Activated naive CD4-positive, alpha-beta T cell treated with anti-CD3 and anti-CD28 coated beads, Interleukin-2, amount 50 U/mL, for 72 hours (primary cell): ENCODE results near the gene CHD2. TPM values are rescaled to one million over a fixed set of nuclear protein-coding genes. Genes with fewer than 3 reads are reported as not detected.

ENCODE experiments used
- ATAC-seq, 2 donors: fragments of 150-1000 bp; cut with Tn5 transposase; 2 replicates each; pipeline ENCODE4 v1.10.0; 2021; ENCODE audit warnings: mild to moderate bottlenecking in 2 of 2, moderate library complexity in 2 of 2
- DNase-seq, 2 donors: peaks; one replicate each; pipeline ENCODE4 v3.0.0; 2021 to 2022; ENCODE audit warnings: low spot score in 2 of 2
- H3K27ac Mint-ChIP-seq, 2 donors: one replicate each; pipeline ENCODE4 v1.8.0; 2022; ENCODE audit warnings: mild to moderate bottlenecking in 2 of 2, mixed read lengths in 2 of 2
- H3K36me3 Mint-ChIP-seq, 2 donors: one replicate each; pipeline ENCODE4 v1.8.0; 2022; ENCODE audit warnings: mixed read lengths in 2 of 2
- H3K9me3 Mint-ChIP-seq, 2 donors: one replicate each; pipeline ENCODE4 v1.8.0; 2022; ENCODE audit warnings: mixed read lengths in 2 of 2
- total RNA-seq, 2 donors: library from RNA; stranded (reverse); gene quantifications; one replicate each; pipeline ENCODE4 v1.2.3, GENCODE V29; 2022

Gene CHD2
- total RNA-seq, 2 donors from 2014 or later: 187 to 214 TPM

DNA sequence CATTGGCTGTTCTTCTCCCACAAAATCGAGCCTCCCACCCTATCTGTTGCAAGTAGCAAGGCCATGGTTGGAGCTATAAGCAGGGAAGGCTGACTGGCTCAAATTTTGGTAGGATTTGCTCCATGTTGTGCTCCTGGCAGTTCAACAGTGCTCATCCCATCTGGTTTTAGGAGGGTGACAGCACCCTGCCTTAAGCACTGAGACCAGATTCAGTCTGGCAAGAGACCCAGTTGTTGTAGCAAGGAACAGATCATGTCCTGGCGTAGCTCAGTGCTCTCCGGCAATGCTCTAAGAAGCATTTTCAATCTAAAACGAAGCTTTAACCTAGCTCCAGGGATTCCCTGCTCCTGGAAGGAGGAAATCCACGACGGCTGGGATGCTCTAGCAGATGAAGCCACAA lies 97.7 kb downstream of the CHD2 start:
- peak overlapping the region; percentile 50 to 89 for H3K27ac Mint-ChIP-seq

DNA sequence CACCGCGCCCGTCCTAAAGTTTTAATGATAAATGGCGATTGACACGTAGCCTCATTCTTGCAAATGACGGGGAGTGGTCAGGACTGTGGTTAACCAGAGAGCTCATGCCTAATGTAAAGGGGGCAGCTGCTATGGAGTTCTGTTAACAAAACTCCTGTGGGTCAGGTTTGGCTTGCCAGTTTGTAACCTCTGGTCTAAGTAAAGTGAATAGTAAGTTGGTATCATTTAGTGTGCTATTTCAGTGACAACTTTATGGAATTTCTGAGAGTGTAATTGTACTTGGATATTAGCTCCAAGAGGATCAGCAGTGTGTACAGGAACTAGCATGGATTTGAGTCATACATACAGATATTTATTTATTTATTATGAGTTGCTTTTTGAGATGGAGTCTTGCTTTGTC lies 101.0 kb downstream of the CHD2 start:
- no peak for ATAC-seq
- Mint-ChIP-seq H3K9me3 (no peaks in the 10 kb centered on the region), H3K27ac (peak overlapping the region in 1 of 2 donors; percentile 24), H3K36me3 (peaks cover 30 to 72% of the 10 kb centered on the region in 2 donors)
- no peak for DNase-seq

More for the DNA sequence above, 97.7 kb downstream of the CHD2 start:
- Mint-ChIP-seq H3K36me3 (peaks cover 40 to 74% of the 10 kb centered on the region in 2 donors), H3K9me3 (no peaks in the 10 kb centered on the region)
- DNase-seq: no peak
- ATAC-seq: no peak

GRCh38 chr15:93001881-93002280 lies 101.8 kb downstream of the CHD2 start:
- H3K36me3 Mint-ChIP-seq: peaks cover 25 to 64% of the 10 kb centered on the region in 2 donors
- DNase-seq (no peak), ATAC-seq (no peak)
- no peaks in the 10 kb centered on the region for H3K9me3 Mint-ChIP-seq
- H3K27ac Mint-ChIP-seq: peak overlapping the region in 1 of 2 donors; percentile 6

DNA sequence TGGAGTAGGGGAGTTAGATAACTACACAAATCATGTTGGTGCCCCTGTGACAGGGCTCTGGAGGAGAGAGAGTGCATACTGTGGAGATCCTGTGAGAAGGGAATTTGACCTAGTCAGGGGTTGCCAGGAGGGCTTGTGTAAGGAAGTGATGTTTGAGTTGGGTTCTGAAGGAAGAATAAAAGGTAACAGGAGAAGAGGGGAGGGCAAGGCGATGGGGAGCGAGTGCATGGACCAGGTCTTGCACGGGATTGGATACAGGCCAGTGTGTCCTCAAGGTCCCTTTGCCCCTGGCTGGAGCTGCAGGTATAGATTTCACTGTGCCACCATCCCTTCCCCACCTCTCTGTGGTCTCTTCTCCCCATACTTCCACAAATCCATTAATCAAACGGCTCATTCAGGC lies 105.0 kb downstream of the CHD2 start:
- ATAC-seq: peak in 1 of 2 donors; percentile 27
- no peak for DNase-seq
- Mint-ChIP-seq H3K9me3 (no peaks in the 10 kb centered on the region), H3K27ac (peak overlapping the region in 1 of 2 donors; percentile 56), H3K36me3 (peaks cover 19 to 47% of the 10 kb centered on the region in 2 donors)

DNA sequence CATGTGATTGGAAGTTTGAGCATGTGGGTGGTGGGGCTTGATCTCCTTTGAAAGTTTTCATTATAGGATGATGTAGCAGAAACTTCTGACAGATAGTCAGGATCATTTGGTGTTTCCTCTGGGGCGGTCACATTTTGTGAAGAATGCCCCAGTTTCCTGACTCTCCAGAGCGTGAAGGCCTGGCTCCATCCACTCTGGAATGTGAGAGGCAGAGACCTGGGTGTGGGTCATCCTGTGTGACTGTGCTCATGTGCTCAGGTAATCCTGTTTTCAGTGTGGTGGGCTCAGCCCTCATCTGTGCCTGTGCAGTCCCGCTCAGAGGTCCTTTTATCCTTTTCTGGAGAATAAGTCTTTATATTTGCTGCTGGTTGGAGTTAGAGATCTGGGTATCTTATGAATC lies 107.9 kb downstream of the CHD2 start:
- DNase-seq (no peak), ATAC-seq (no peak)
- Mint-ChIP-seq H3K27ac (peak overlapping the region; percentile 14 to 87), H3K36me3 (peaks cover 11 to 46% of the 10 kb centered on the region in 2 donors), H3K9me3 (no peaks in the 10 kb centered on the region)

- ATAC-seq: no peak
- Mint-ChIP-seq H3K27ac (no peak overlapping the region), H3K9me3 (no peaks in the 10 kb centered on the region), H3K36me3 (peaks cover 33 to 51% of the 10 kb centered on the region in 2 donors)
- no peak for DNase-seq
These were observed 112.7 kb downstream of the CHD2 start for GRCh38 chr15:93012786-93013185.

DNA sequence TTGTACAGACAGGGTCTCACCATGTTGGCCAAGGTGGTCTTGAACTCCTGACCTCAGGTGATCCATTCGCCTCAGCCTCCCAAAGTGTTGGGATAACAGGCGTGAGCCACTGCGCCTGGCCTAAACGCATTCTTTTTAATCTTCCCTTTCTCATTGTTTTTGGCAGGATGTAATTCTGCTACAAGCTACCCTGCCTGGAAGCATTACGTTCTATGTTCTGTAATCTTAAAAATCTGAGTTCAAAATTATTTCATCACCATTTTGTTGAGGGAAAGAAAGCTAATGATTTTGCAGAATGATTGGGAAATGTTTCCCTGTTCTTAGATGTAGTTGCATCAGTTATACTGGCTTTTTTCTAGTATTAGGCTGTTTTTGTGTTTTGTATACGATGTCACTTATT lies 117.4 kb downstream of the CHD2 start:
- peak overlapping the region in 1 of 2 donors; percentile 37 for H3K27ac Mint-ChIP-seq
- ATAC-seq: no peak
- H3K9me3 Mint-ChIP-seq: peaks cover 0 to under 1% of the 10 kb centered on the region in 2 donors
- no peak for DNase-seq
- peaks cover 63 to 69% of the 10 kb centered on the region in 2 donors for H3K36me3 Mint-ChIP-seq

- Mint-ChIP-seq H3K27ac (peak overlapping the region; percentile 37 to 72), H3K9me3 (peaks cover 0 to 8% of the 10 kb centered on the region in 2 donors), H3K36me3 (peaks cover 64 to 72% of the 10 kb centered on the region in 2 donors)
- DNase-seq: no peak
- ATAC-seq: no peak
These were observed 118.5 kb downstream of the CHD2 start for GRCh38 chr15:93018574-93018973.

DNA sequence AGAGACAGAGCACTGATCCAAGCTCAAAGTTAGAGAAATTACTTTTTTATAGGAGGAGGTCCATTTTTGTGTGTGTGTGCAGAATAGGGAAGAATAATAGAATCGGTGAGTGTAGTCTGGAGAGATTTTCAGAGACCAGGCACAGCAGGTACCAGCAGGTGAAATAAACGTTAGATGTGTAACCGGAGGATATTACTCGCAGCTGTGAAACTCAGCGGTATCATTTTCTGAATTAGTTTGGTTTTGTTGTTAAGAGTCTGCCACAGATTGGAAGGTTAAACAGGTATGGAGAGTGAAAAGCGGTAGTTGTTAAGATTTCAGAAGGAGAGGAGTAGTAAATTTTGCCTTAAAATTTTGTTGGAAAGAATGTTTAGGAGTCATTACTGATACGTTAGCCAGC lies 119.0 kb downstream of the CHD2 start:
- peaks cover 0 to 8% of the 10 kb centered on the region in 2 donors for H3K9me3 Mint-ChIP-seq
- peaks cover 66 to 76% of the 10 kb centered on the region in 2 donors for H3K36me3 Mint-ChIP-seq
- no peak for DNase-seq
- H3K27ac Mint-ChIP-seq: peak overlapping the region; percentile 37 to 72
- ATAC-seq: peak; percentile 45 to 68

DNA sequence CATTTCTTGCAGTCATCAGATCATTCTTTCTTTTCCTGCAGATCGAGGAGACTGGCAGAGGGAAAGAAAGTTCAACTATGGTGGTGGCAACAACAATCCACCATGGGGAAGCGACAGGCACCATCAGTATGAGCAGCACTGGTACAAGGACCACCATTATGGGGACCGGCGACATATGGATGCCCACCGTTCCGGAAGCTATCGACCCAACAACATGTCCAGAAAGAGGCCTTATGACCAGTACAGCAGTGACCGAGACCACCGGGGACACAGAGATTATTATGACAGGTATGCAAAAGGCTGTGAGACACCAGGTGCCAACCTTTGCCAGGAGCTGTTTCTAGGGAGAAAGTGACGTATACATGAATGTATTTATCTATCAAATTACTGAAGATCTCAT lies 119.8 kb downstream of the CHD2 start:
- peaks cover 0 to 8% of the 10 kb centered on the region in 2 donors for H3K9me3 Mint-ChIP-seq
- DNase-seq (no peak), ATAC-seq (no peak)
- H3K27ac Mint-ChIP-seq: peak overlapping the region; percentile 72 to 93
- H3K36me3 Mint-ChIP-seq: peaks cover 68 to 79% of the 10 kb centered on the region in 2 donors

- no peak for DNase-seq
- peak overlapping the region; percentile 72 to 84 for H3K27ac Mint-ChIP-seq
- H3K36me3 Mint-ChIP-seq: peaks cover 58 to 86% of the 10 kb centered on the region in 2 donors
- H3K9me3 Mint-ChIP-seq: peaks cover 0 to 8% of the 10 kb centered on the region in 2 donors
- ATAC-seq: peak; percentile 13 to 40
These were observed 121.0 kb downstream of the CHD2 start for GRCh38 chr15:93020976-93021772.

GRCh38 chr15:93024293-93024692 lies 124.2 kb downstream of the CHD2 start:
- Mint-ChIP-seq H3K9me3 (peaks cover 0 to 8% of the 10 kb centered on the region in 2 donors), H3K27ac (peak overlapping the region; percentile 70 to 71), H3K36me3 (peaks cover 44 to 66% of the 10 kb centered on the region in 2 donors)
- ATAC-seq (no peak), DNase-seq (no peak)

DNA sequence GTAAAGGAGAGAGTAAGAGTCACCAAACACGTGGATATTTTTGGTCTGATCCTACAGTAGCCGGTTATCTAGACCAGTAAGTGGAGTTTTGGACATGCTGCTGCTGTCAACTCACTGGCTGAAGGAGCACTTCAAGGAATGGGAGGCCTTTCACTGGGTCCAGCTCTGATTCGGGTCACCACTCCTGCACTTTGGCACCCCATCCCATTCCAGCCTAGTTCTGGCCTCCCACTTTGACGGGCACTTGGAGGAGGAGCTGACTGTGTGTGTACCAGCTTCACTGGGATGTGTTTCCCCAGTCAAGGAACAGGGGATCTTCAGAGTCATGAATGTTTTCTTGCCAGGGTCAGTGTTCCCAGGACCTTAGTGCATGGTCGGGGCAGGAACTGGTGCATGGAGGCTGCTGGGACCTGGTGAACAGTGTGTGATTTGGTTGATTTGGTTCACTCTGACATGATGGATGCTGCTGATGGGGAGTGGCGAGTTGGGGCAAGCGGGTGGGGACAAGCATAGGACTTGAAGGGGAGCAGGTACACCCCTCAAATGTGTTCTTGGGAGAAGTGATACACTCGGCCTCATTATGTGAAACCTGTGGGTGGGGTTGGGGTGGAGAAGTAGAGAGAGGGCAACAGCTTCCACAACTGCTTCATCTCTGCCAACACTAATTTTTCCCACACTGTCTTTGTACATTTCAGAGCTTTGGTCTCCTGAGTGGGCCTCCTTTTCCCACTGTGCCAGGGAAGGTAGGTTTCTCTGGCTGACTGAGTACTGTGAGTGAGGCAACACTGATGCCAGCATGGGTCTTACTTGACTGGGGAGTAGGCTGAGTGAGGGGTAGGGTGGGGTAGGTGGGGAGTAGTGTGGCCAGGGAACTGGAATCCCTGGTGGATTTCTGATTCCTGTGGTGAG lies 124.8 kb downstream of the CHD2 start:
- ATAC-seq (no peak), DNase-seq (no peak)
- Mint-ChIP-seq H3K9me3 (peaks cover 0 to 8% of the 10 kb centered on the region in 2 donors), H3K27ac (peak overlapping the region; percentile 71 to 82), H3K36me3 (peaks cover 39 to 59% of the 10 kb centered on the region in 2 donors)

- H3K9me3 Mint-ChIP-seq: peaks cover 0 to 8% of the 10 kb centered on the region in 2 donors
- ATAC-seq (no peak), DNase-seq (no peak)
- H3K27ac Mint-ChIP-seq: peak overlapping the region; percentile 71 to 82
- peaks cover 32 to 53% of the 10 kb centered on the region in 2 donors for H3K36me3 Mint-ChIP-seq
These were observed 125.5 kb downstream of the CHD2 start for GRCh38 chr15:93025625-93025982.

- Mint-ChIP-seq H3K9me3 (peaks cover 0 to 8% of the 10 kb centered on the region in 2 donors), H3K27ac (peak overlapping the region; percentile 47 to 71), H3K36me3 (peaks cover 27 to 46% of the 10 kb centered on the region in 2 donors)
- ATAC-seq: no peak
- DNase-seq: no peak
These were observed 126.3 kb downstream of the CHD2 start for GRCh38 chr15:93026380-93026817.

GRCh38 chr15:93027413-93027812 lies 127.3 kb downstream of the CHD2 start:
- Mint-ChIP-seq H3K9me3 (peaks cover 0 to 8% of the 10 kb centered on the region in 2 donors), H3K36me3 (peaks cover 21 to 36% of the 10 kb centered on the region in 2 donors), H3K27ac (peak overlapping the region in 1 of 2 donors; percentile 79)
- ATAC-seq: no peak
- DNase-seq: peak in 1 of 2 donors; percentile 50
